ENCODE measurements around the gene ARPC5L. TPM values are rescaled to one million over a fixed set of nuclear protein-coding genes. Genes with fewer than 3 reads are reported as not detected.

Gene ARPC5L
- total RNA-seq (2021) (71.0 and 84.4 TPM in 2 replicates), Bru-seq, nascent RNA (percentile 86 among the genes with signal in this experiment), BruChase-seq, experiment 1, labeled RNA remaining after a 2-hour chase (percentile 87 among the genes with signal in this experiment), BruChase-seq, experiment 2, labeled RNA remaining after a 6-hour chase (percentile 92 among the genes with signal in this experiment)
- long read RNA-seq, transcript ARPC5L-203 (3 exons, 1,877 nt) = minor isoform, 12 of 290 reads
- long read RNA-seq, transcript ARPC5L-201 (4 exons, 1,325 nt) = major isoform, 191 of 290 reads
- long read RNA-seq, partial matches to known transcripts = 9 of 290 reads
- long read RNA-seq, other reads (novel, unspliced or antisense) = 77 of 290 reads

DNA sequence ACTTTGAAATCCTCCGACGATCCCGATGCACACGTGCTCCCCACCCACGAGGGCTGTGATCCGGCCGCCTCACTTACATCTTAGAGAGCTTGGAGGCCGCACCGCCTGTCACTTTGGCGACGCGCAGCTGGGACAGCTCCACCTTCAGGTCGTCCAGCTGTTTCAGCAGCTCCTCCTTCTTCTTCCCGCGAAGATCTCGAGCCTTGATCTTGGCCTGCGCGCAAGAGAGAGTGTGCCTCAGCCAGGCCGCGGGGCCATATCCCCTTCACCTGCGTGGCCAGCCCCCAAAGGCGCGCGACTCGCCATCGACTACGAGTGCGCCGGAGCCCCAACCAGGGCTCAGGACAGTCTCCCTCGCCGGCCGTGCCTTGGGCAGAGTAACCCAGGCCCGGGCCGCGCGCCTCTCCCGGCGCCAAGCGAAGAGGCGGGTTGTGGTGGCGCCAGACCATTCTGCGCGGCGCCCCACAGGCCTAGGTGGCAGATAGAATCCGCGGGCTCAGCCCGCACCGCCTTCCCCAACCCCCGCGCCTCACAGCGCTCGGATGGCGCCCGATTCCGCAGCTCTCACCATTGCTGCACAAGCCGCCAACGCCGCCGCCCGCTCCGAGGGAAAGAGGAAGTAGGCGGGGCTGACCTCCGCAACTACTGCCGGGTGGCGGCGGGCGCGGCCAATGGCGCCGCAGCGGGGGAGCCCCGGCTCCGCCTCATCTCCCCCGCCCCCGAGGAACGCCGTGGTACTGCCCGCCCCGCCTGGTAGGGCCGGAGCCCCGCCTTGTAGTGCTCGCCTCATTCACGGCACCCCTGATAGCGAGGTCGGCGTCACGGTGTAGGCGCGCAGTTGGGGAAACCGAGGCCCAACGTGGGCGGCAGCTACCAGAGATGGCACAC lies at the start of gene ARPC5L, which contains the start of gene RPL35:
Gene ARPC5L (plus strand): TSS at position 789 of the 888 bp plus-strand sequence. CDS start 7,161 bp downstream, outside the sequence.
Gene RPL35 (minus strand): TSS at position 616 of the 888 bp plus-strand sequence. CDS start 45 bp downstream, at position 571.
- TF ChIP-seq, protein P1, sequence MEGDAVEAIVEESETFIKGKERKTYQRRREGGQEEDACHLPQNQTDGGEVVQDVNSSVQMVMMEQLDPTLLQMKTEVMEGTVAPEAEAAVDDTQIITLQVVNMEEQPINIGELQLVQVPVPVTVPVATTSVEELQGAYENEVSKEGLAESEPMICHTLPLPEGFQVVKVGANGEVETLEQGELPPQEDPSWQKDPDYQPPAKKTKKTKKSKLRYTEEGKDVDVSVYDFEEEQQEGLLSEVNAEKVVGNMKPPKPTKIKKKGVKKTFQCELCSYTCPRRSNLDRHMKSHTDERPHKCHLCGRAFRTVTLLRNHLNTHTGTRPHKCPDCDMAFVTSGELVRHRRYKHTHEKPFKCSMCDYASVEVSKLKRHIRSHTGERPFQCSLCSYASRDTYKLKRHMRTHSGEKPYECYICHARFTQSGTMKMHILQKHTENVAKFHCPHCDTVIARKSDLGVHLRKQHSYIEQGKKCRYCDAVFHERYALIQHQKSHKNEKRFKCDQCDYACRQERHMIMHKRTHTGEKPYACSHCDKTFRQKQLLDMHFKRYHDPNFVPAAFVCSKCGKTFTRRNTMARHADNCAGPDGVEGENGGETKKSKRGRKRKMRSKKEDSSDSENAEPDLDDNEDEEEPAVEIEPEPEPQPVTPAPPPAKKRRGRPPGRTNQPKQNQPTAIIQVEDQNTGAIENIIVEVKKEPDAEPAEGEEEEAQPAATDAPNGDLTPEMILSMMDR (conservative IDR thresholded peaks at IDR 0.05) = no peak; the same call in 1 of the 2 replicates
- TF ChIP-seq EZH2 (IDR thresholded peaks at IDR 0.05; ENCODE audit: low read depth) = no peak
- intact Hi-C loops (cut with micrococcal nuclease; ENCODE audit: unreplicated experiment) = loop anchor here (1.0 to 5.0 kb wide), 3 partner anchors 9 to 282 kb away; partner anchors contain the start of gene SCAI
- Histone ChIP-seq H3K4me3 (peak within 1 kb of the TSS; percentile 97), H3K4me1 (replicated peaks; ENCODE audit: insufficient read depth) (peaks cover 44% of the 10 kb centered on the region), H3K9me2 (ENCODE audit: insufficient read depth) (no peaks in the 10 kb centered on the region), H3F3A (ENCODE audit: insufficient read depth, low read depth) (peaks cover 75% of the 10 kb centered on the region), H3K27ac (peak within 1 kb of the TSS; percentile 93), H3K27me3 (ENCODE audit: insufficient read depth, low read depth) (no peaks in the 10 kb centered on the region), H3K9me3 (ENCODE audit: insufficient read depth, low read depth) (no peaks in the 10 kb centered on the region), H3K36me3 (ENCODE audit: low read depth) (peaks cover 35% of the 10 kb centered on the region), H2AFZ (peak within 1 kb of the TSS; percentile 91), H3K79me2 (ENCODE audit: low read depth) (peaks cover 34% of the 10 kb centered on the region), H3K4me2 (peak within 1 kb of the TSS; percentile 97), H4K20me1 (ENCODE audit: insufficient read depth) (peaks cover 46% of the 10 kb centered on the region)
- BruUV-seq (replicated peaks) = no TSS peak
- CTCF ChIA-PET = interaction anchor here (0.6 to 1.8 kb wide), 7 partner anchors 9 to 515 kb away, joined by 3 to 7 read pairs (median 3); partner anchors contain the start of gene WDR38
- POLR2A ChIA-PET (ENCODE audit: unreplicated experiment) = interaction anchor here (0.5 to 1.0 kb wide), 6 partner anchors 11 to 83 kb away, joined by 3 to 23 read pairs (median 4); no protein-coding TSS in a partner anchor
- DNase-seq = peak; percentile 79 to 96

DNA sequence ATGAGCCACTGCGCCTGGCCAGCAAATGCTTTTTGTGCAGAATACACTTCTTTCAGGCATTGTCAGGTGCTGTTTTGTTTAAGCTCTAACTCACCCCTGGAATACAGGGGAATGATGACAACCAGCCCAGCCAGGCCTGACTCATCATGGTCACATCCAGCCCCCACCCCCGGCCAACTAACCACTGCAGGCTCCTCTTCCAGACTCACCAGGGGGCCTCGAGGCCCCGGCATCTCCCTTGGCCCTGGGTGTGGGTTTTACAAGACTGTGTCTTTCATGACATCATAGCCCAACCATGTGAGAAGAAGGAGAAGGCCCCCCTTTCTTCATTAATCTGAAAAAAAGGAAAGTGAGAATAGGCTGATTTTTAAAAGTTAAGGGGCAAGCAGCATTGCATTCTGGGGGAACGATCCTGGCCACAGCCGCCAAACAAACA lies 49.5 kb upstream of the ARPC5L start:
- peak overlapping the region; percentile 94 for H3K27ac ChIP-seq
- H3K4me1 ChIP-seq (replicated peaks; ENCODE audit: insufficient read depth) = peaks cover 45% of the 10 kb centered on the region
- no peaks in the 10 kb centered on the region for H3K9me2 ChIP-seq (ENCODE audit: insufficient read depth)
- H3K4me2 ChIP-seq = peak overlapping the region; percentile 97
- peaks cover 33% of the 10 kb centered on the region for H3F3A ChIP-seq (ENCODE audit: insufficient read depth, low read depth)
- H3K9me3 ChIP-seq (ENCODE audit: insufficient read depth, low read depth) = no peaks in the 10 kb centered on the region
- no TSS peak for BruUV-seq (replicated peaks)
- no peak overlapping the region for H2AFZ ChIP-seq
- DNase-seq = peak; percentile 93 to 96
- POLR2A ChIA-PET (ENCODE audit: unreplicated experiment) = interaction anchor here (0.6 to 0.7 kb wide), 3 partner anchors 12 to 118 kb away, joined by 4 to 17 read pairs (median 6); no protein-coding TSS in a partner anchor
- intact Hi-C loops (cut with micrococcal nuclease; ENCODE audit: unreplicated experiment) = loop anchor here (1.0 kb wide), 2 partner anchors 22 to 33 kb away; no protein-coding TSS in a partner anchor
- no peaks in the 10 kb centered on the region for H4K20me1 ChIP-seq (ENCODE audit: insufficient read depth)
- H3K79me2 ChIP-seq (ENCODE audit: low read depth) = no peaks in the 10 kb centered on the region
- TF ChIP-seq EZH2 (IDR thresholded peaks at IDR 0.05; ENCODE audit: low read depth) = no peak
- TF ChIP-seq, protein P1 (conservative IDR thresholded peaks at IDR 0.05) = no peak
- CTCF ChIA-PET = interaction anchor here (0.6 to 1.6 kb wide), 6 partner anchors 22 to 556 kb away, joined by 3 to 5 read pairs (median 4); no protein-coding TSS in a partner anchor
- H3K4me3 ChIP-seq = no peak overlapping the region
- no peaks in the 10 kb centered on the region for H3K27me3 ChIP-seq (ENCODE audit: insufficient read depth, low read depth)
- no peaks in the 10 kb centered on the region for H3K36me3 ChIP-seq (ENCODE audit: low read depth)

DNA sequence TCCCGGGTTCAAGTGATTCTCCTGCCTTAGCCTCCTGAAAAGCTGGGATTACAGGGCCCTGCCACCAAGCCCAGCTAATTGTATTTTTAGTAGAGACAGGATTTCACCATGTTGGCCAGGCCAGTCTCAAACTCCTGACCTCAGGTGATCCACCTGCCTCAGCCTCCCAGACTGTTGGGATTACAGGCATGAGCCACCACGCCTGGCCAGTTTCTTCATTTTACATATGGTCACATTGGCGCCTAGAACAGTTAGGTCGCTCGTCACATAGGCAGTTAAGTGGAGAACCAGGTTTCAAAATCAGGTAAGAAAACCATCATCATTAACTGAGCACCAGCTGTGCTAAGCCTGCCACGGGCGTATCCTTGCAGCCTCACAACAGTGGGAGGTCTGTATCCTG lies 48.9 kb upstream of the ARPC5L start:
- Histone ChIP-seq H3F3A (ENCODE audit: insufficient read depth, low read depth) (peaks cover 36% of the 10 kb centered on the region), H4K20me1 (ENCODE audit: insufficient read depth) (no peaks in the 10 kb centered on the region), H3K27me3 (ENCODE audit: insufficient read depth, low read depth) (no peaks in the 10 kb centered on the region), H3K4me2 (peak overlapping the region; percentile 97), H3K9me2 (ENCODE audit: insufficient read depth) (no peaks in the 10 kb centered on the region), H3K27ac (peak overlapping the region; percentile 94), H3K4me1 (replicated peaks; ENCODE audit: insufficient read depth) (peaks cover 49% of the 10 kb centered on the region), H2AFZ (no peak overlapping the region), H3K9me3 (ENCODE audit: insufficient read depth, low read depth) (no peaks in the 10 kb centered on the region), H3K36me3 (ENCODE audit: low read depth) (no peaks in the 10 kb centered on the region), H3K4me3 (no peak overlapping the region), H3K79me2 (ENCODE audit: low read depth) (no peaks in the 10 kb centered on the region)
- CTCF ChIA-PET = interaction anchor here (0.6 to 1.6 kb wide), 4 partner anchors 27 to 555 kb away, joined by 4 to 11 read pairs (median 5); no protein-coding TSS in a partner anchor
- POLR2A ChIA-PET (ENCODE audit: unreplicated experiment) = interaction anchor here (0.6 kb wide), 1 partner anchor 21 kb away, joined by 3 read pairs; no protein-coding TSS in a partner anchor
- no TSS peak for BruUV-seq (replicated peaks)
- TF ChIP-seq, protein P1 (conservative IDR thresholded peaks at IDR 0.05) = no peak
- no peak for TF ChIP-seq EZH2 (IDR thresholded peaks at IDR 0.05; ENCODE audit: low read depth)
- intact Hi-C loops (cut with micrococcal nuclease; ENCODE audit: unreplicated experiment) = no loop called here
- DNase-seq = no peak

Data from PC-9 (cell line).